GM15510 (cell line): ENCODE data around the gene PXK.
A peak's percentile ranks its signal among the peaks of the same experiment; 100 is the strongest.

Source experiments
- POLR2A ChIP-seq: IDR thresholded peaks from 3 replicates; pipeline ENCODE4 v1.6.1; 2011; ENCODE audit warnings: borderline replicate concordance; ENCODE audit not compliant: insufficient read length; ENCODE audit errors: extremely low read depth

The PXK gene

GRCh38 chr3:58334506-58334884, 1.8 kb downstream of the PXK start:
- no peak for TF ChIP-seq POLR2A

- TF ChIP-seq POLR2A: no peak
Measured at GRCh38 chr3:58335652-58335947, 2.9 kb downstream of the PXK start.

- TF ChIP-seq POLR2A: no peak
Measured at GRCh38 chr3:58336135-58336882, 3.6 kb downstream of the PXK start.

- no peak for TF ChIP-seq POLR2A
Measured at GRCh38 chr3:58337190-58337589, 4.5 kb downstream of the PXK start.

GRCh38 chr3:58340594-58341244, 8.0 kb downstream of the PXK start:
- no peak for TF ChIP-seq POLR2A

- TF ChIP-seq POLR2A: no peak
Measured at GRCh38 chr3:58341376-58341775, 8.7 kb downstream of the PXK start.

- TF ChIP-seq POLR2A: no peak
Measured at GRCh38 chr3:58342676-58343075, 10.0 kb downstream of the PXK start.

GRCh38 chr3:58345457-58345856, 12.8 kb downstream of the PXK start:
- TF ChIP-seq POLR2A: no peak

GRCh38 chr3:58346368-58346767, 13.7 kb downstream of the PXK start:
- TF ChIP-seq POLR2A: no peak

- TF ChIP-seq POLR2A: no peak
Measured at GRCh38 chr3:58347984-58348383, 15.3 kb downstream of the PXK start.

GRCh38 chr3:58349792-58350626, 17.3 kb downstream of the PXK start:
- TF ChIP-seq POLR2A: peak; percentile 23

- TF ChIP-seq POLR2A: no peak
Measured at GRCh38 chr3:58350627-58351013, 17.9 kb downstream of the PXK start.

GRCh38 chr3:58351920-58352319, 19.2 kb downstream of the PXK start:
- TF ChIP-seq POLR2A: no peak

GRCh38 chr3:58352626-58353025, 19.9 kb downstream of the PXK start:
- TF ChIP-seq POLR2A: no peak

GRCh38 chr3:58353722-58354553, 21.2 kb downstream of the PXK start:
- no peak for TF ChIP-seq POLR2A
